Retinal pigment epithelial cell (primary cell): ENCODE results near the gene ANO1.

Source experiments
- DNase-seq: peaks from one replicate; pipeline ENCODE4 v3.0.0-alpha.2; 2010; ENCODE audit warnings: low read depth
- H3K4me3 ChIP-seq: 2 replicates; pipeline ENCODE4 v1.5.1; 2011; ENCODE audit warnings: mild to moderate bottlenecking, low read length, control low read depth, moderate library complexity
- TF ChIP-seq, protein P1 (sequence below): conservative IDR thresholded peaks from 2 replicates; pipeline ENCODE4 v1.5.1; 2011; ENCODE audit warnings: low read depth, low read length, control low read depth, inconsistent platforms

Gene ANO1

GRCh38 chr11:70078781-70079616, 882 bp downstream of the ANO1 start:
- no peak for DNase-seq
- H3K4me3 ChIP-seq, result no peak overlapping the region
- TF ChIP-seq, protein P1, sequence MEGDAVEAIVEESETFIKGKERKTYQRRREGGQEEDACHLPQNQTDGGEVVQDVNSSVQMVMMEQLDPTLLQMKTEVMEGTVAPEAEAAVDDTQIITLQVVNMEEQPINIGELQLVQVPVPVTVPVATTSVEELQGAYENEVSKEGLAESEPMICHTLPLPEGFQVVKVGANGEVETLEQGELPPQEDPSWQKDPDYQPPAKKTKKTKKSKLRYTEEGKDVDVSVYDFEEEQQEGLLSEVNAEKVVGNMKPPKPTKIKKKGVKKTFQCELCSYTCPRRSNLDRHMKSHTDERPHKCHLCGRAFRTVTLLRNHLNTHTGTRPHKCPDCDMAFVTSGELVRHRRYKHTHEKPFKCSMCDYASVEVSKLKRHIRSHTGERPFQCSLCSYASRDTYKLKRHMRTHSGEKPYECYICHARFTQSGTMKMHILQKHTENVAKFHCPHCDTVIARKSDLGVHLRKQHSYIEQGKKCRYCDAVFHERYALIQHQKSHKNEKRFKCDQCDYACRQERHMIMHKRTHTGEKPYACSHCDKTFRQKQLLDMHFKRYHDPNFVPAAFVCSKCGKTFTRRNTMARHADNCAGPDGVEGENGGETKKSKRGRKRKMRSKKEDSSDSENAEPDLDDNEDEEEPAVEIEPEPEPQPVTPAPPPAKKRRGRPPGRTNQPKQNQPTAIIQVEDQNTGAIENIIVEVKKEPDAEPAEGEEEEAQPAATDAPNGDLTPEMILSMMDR, result no peak

DNA sequence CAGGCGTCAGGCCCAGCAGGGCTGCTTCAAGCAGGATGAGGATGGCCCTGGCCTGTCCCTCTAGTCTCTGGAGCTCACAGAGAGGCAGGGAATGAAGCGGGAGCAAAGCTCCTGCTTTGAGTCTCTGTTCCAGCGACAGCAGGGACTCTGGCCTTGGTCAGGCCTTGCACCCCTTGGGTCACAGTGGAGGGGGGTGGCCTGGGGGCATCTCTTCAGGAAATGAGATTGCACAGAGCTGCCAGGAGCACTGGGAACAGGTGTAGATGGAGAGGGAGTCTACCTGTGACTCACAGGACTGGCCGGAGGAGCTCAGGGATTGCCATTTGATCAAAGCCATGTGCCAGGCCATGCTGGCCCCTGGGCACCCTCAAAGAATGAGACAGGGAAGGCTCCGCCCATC, 1.6 kb downstream of the ANO1 start:
- no peak overlapping the region for H3K4me3 ChIP-seq
- TF ChIP-seq, protein P1, result no peak
- no peak for DNase-seq

DNA sequence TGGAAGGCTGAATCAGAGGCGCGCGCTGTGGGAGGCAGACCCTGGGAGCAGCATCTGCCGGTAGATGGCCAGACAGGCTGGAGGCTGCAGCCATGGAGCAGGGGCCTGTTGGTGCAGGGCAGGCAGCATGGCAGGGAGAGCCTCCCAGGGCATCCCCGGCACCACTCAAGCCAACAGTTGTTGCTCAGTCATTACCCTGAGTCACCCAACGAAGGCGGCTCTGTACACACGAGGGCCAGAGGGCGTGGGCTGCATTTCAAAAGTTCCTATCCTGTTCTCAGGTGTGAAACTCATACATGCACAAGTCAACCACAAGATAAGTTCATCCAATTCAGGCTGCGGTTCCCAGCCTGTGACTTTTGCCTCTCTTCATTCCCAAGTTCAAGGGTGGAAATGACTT, 2.6 kb downstream of the ANO1 start:
- TF ChIP-seq, protein P1, result no peak
- DNase-seq, result no peak
- no peak overlapping the region for H3K4me3 ChIP-seq

- no peak for DNase-seq
- H3K4me3 ChIP-seq, result no peak overlapping the region
- TF ChIP-seq, protein P1, result peak; percentile 40
Measured at GRCh38 chr11:70082829-70083228, 4.7 kb downstream of the ANO1 start.

GRCh38 chr11:70084046-70084984, 6.2 kb downstream of the ANO1 start:
- no peak overlapping the region for H3K4me3 ChIP-seq
- TF ChIP-seq, protein P1, result no peak
- DNase-seq, result no peak

DNA sequence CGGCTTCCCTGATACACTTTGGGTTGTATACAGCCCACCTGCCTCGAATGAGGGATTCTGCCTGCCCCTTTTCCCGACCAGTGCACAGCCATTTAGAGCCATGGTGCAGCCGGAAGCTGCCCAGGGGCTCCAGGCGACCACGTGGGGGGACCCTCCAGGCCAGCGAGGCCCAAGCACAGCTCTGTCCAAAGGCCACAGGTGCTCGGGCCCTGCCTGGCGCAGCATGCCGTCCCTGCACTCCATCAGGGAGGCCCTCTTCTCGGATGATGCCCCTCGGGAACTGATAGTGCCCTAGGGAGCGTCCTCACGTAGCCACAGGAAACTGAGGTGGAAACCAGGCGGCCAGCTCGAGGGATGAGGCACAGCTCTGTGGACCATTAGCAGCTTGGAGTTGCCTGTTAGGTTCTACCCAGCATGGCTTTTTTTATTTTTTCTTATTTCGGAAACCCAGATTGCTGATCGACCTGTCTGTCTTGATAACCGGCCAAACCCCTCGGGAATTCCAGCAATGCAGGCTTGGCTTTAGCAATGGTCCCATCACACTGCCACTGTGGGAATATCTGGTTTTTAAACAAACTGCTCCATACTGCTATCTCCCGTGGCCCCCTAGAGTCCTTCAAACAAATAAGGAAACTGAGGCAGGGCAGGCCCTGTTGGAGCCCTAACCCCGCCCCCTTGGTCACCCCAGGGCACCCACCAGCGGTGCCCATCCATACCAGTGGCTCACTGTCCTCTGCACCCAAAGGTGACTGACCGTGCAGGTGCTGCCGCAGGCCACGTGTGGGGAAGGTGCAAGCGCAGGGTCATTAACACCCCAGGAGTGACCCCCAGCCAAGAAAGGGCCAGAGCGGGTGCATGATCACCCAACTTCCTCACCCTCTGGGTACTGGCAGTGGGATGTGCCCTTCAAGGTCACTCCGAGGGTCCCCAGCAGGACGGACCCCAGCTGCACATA, 8.0 kb downstream of the ANO1 start:
- TF ChIP-seq, protein P1, result no peak
- no peak overlapping the region for H3K4me3 ChIP-seq
- no peak for DNase-seq
